GM12801 (cell line): ENCODE results near the gene SLC25A53.

Source experiments
- CTCF ChIP-seq: IDR thresholded peaks from one replicate; pipeline ENCODE4 v1.5.1; 2011; ENCODE audit warnings: control low read depth; ENCODE audit not compliant: insufficient read length; ENCODE audit errors: extremely low read depth

SLC25A53 gene

GRCh38 chrX:104126856-104127255 lies 30.0 kb downstream of the SLC25A53 start:
- TF ChIP-seq CTCF: no peak

GRCh38 chrX:104122829-104123228 lies 34.0 kb downstream of the SLC25A53 start:
- no peak for TF ChIP-seq CTCF

GRCh38 chrX:104118765-104119164 lies 38.0 kb downstream of the SLC25A53 start:
- TF ChIP-seq CTCF: no peak

DNA sequence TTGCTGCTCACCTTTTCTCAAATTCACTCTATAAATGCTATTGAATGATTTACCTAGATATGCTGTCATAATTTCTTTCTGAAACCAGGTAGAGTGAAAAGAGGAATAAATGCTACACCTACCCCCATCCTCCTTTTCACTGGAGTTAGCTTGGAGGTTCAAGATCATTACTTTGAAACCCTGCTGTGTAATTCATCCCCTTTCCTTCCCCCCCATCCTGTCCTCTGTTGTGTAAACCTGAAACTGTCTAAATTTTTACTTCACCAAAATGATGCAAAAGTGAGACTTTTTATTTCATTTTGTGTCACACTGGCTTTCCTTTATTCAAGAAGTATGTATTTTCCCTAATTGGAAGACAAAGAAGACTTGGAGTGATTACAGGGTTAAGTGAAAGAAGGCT lies 39.0 kb downstream of the SLC25A53 start:
- TF ChIP-seq CTCF: no peak

DNA sequence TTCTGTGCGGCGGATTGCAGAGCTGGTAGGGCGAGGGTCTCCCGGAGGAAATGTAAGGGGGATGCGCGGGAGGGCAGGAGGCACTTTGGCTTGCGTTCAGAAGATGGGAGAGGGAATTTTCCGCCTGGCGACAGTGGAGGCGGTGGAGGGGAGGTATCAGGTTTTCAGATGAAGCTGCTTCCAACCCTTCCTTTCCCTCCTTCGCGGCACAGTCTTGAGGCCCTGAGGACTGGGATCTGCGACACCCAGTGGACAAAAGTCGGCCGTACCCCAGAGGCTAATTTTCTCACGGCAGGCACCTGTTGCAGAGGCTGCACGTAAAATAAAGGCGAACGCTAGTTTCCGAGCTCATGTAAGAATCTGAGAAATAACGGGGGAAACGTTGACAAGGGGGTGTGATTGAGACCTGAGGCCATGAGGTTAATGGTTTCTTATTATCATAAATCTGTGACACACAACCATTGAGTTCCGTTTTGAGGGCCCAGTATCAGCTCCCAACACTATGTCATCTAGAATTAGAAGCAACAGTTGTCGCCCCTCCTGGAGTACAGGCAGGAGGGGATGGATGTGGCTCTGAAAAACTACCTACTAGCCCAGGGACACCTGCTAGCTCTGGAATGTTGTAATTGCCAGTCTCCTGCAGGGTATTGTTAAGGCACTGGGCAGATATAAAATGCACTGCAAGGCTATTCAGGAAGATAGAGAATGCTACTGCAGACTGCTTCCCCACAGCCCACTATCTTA lies 43.4 kb downstream of the SLC25A53 start:
- no peak for TF ChIP-seq CTCF

- TF ChIP-seq CTCF: no peak
Observed at GRCh38 chrX:104112326-104112951, 44.4 kb downstream of the SLC25A53 start, which contains the start of gene ZCCHC18. Gene ZCCHC18, plus strand, starts transcription at chrX:104112523. Its CDS starts 1,589 bp downstream, at chrX:104114112.

DNA sequence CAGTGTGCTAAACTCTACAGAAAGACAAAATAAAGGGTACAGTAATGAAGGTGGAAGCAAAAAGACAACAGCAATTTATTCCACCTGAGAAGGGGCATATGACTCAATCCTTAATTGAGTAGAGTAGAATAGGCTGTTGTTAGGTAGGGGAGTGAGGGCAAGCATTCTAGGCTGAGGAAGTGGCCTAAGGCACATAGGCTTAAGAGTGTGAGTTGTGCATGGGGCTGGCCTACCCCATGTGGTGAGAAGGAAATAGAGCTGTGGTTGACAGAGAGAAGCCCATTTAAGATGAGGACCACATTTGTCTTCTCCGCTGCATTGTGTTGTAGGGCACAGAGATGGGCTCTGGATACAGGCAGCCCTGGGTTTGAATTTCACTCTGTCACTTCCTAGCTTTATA lies 47.9 kb downstream of the SLC25A53 start:
- no peak for TF ChIP-seq CTCF
